HG02970 (cell line): ENCODE measurements around the gene GLCCI1.
"Not testable (repeated sequence)": the region's sequence is repeated elsewhere in the genome, so short reads cannot be mapped to it uniquely, and the experiment has no call there.

Source experiments
- ATAC-seq: cut with Tn5 transposase; IDR thresholded peaks from one replicate; pipeline ENCODE4 v1.9.1; 2021; ENCODE audit warnings: mild to moderate bottlenecking, moderate library complexity, moderate number of reproducible peaks; ENCODE audit not compliant: unreplicated experiment, low FRiP score

GLCCI1 gene

GRCh38 chr7:8042796-8043535, 74.4 kb downstream of the GLCCI1 start:
- ATAC-seq: no peak

GRCh38 chr7:8044761-8045430, 76.3 kb downstream of the GLCCI1 start:
- no peak for ATAC-seq

DNA sequence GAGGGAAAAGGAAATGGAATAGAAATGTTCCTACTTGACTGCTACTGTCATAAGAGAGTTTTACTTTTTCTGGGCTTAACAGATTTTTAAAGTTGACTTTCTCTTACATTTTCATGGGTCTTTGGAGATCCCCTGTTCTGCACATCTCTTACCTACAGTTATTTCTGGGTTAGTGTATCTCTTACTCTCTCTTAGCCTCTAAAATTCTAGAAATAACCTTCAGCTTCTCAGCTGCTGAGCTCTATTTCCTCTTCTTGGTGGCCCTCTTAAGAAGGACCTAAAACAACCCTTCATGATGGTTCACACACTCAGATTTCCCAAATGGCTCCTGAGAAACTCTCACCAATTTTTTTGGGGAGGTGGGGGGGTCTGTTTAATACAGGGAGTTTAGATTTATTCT, 79.5 kb downstream of the GLCCI1 start:
- not testable (repeated sequence) for ATAC-seq

DNA sequence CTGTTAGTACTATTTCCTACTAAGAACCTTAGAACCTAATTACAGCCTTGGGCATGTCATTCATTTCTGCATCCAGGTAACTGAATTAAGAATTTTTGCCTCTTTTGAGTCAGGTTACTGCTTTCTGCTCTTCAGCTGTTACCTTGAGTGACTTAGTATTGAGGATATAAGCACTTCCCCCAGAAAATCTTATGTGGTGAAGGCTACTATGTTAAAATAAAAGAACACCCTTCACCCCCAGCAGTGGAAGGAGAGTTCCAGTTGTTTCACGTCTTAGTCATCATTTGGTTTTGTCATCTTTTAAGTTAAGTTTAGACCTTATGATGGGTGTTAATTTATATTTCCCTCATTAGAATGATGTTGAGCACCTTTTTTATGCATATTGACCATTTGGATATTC, 82.8 kb downstream of the GLCCI1 start:
- no peak for ATAC-seq

DNA sequence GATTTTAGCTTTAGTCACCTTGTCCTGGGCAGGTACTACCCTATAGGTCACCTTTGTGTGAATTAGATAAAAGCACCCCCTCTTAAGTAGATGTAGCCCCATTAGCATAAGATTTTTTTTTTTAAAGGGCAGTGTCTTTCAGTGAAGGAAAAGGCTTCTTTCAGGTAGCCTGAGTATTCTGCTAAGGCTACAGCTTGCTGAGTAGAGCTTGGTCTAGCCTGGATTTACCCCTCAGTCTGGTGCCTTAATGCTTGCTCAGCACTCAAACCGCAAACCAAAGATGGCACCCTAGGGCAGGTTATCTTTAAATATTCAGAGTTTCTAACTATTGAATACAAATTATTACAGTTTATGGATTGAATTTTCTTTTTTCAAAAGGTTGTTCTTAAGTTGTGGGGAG, 83.4 kb downstream of the GLCCI1 start:
- ATAC-seq: no peak

DNA sequence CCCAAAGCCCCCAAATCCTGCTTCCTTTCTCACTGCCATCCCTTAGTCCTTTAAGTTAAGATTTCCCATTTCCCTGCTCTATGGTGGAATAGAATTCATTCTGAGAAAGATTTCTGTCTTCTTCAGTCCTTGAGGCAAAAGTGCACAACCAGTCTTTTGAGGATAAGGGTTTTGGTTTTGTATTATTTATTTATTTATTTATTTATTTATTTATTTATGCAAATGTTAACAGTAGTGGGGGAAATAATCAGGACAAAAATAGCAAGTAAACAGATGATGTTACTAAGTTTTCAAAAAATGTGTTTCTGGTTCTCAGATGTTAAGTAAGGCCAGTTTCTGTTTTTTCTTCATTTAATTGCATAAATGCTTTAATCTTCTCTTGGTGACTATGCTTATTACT, 84.2 kb downstream of the GLCCI1 start:
- ATAC-seq: no peak

GRCh38 chr7:8056439-8056838, 87.8 kb downstream of the GLCCI1 start:
- no peak for ATAC-seq

GRCh38 chr7:8057566-8057965, 89.0 kb downstream of the GLCCI1 start:
- no peak for ATAC-seq

DNA sequence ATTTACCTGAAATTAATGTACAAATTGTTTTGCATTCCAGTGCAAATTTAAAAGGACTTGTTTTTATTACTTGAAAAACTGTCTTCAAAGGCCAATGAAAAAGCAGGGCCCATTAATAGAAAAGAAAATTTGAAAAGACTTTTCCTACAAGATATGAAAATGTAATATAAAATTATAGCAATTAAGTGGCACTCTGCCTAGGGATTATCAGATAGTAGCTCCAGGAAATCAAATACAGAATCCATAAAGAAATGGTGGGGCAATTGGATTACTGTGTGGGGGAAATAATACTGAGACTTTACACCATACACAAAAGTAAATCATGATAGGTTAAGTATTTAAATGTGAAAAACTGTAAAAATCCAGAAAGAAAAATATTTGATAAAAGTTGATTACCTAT, 89.7 kb downstream of the GLCCI1 start:
- ATAC-seq: no peak

- no peak for ATAC-seq
Measured at GRCh38 chr7:8058852-8059251, 90.3 kb downstream of the GLCCI1 start.

DNA sequence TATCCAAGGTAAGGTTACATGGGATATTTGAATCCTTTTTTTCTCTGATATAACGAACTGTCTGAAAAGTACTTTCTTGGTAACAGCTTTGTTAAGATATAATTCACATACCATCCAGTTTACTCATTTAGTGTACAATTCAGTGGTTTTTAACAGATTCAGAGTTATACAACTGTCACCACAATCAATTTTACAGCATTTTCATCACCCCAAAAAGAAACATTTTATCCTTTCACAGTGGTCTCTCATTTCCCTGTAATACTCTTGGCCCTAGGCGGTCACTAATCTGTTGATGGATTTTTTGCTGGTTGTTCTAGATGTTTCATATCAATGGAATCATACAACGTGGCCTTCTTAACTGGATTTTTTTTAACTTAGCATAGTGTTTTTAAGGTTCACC, 91.6 kb downstream of the GLCCI1 start:
- no peak for ATAC-seq

GRCh38 chr7:8063300-8063699, 94.7 kb downstream of the GLCCI1 start:
- not testable (repeated sequence) for ATAC-seq

- ATAC-seq: no peak
Measured at GRCh38 chr7:8063706-8064297, 95.2 kb downstream of the GLCCI1 start.

GRCh38 chr7:8064828-8065227, 96.2 kb downstream of the GLCCI1 start:
- ATAC-seq: no peak

DNA sequence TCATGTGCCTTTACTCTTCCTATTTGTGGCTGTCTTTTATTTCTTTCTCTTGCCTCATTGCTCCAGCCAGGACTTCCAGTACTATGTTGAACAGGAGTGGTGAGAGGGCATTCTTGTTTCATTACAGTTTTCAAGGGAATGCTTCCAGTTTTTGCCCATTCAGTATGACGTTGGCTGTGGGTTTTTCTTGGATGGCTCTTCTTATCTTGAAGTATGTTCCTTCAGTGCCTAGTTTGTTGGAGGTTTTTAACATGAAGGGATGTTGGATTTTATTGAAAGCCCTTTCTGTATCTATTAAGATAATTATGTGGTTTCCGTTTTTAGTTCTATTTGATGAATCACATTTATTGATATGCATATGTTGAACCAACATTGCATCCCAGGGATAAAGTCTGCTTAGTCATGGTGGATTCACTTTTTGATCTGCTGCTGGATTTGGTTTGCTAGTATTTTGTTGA, 96.8 kb downstream of the GLCCI1 start:
- no peak for ATAC-seq

- ATAC-seq: no peak
Measured at GRCh38 chr7:8068892-8069686, 100.5 kb downstream of the GLCCI1 start.

DNA sequence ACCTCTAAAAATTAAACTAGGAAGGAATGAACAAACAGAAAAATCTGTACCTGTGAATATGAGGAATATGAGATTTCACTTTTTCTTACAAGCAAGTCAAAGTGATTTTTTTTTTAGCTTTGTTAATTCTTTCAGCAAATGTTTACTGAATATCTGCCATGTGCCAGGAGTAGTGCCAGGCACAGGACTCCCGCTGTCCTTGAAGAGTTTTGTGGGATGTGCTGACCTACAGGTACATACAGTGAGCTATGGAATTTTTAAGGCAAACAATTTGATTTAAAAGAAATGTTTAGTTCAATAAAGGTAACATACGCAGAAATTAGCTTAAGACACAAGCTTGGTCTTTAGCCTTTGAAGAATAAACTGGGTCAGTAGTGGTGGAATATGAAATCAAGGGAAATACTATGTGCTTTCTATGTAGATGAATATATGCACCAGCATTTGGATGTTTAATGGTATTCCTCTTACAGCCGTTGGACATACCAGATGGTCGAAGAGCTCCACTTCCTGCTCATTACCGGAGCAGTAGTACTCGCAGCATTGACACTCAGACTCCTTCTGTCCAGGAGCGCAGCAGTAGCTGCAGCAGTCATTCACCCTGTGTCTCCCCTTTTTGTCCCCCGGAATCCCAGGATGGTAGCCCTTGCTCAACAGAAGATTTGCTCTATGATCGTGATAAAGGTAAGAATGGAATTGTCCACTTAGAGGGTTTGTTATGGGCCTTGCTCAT, 102.0 kb downstream of the GLCCI1 start:
- no peak for ATAC-seq

DNA sequence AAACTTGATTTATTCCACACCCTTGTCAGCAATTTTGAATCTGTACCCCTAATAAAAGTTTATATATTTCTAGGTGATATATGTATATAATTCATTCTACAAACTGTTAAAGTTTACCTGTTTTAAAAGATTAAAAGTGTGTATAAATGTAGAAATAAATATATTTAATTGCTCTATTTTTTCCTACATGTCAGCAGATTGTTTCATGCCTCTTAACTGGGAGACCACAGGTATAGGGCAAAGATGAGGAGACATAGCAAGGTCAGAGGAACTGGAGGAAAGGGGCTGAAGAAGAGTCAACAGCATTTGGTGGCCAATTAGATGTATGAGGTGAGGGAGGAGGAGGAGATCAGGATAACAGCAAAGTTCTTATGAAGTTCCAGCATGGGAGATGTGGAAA, 109.8 kb downstream of the GLCCI1 start:
- no peak for ATAC-seq

DNA sequence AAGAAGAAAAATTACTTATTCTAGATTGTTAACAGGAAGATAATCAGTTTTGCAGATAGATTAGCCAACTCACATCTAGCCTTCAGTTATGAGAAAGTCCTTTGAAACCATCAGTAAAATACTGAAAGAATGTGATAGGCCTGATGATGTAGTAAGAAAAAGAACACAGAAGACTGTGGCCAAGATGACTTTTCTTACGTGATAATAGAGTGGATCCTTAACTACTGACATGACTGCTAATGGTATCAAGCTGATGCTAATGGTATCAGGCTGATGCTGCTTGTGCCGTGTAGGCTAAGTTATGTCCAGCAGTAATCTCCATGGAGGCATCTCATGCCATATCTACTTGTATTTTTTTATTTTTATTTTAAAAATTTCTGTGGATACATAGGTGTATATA, 114.2 kb downstream of the GLCCI1 start:
- ATAC-seq: no peak

- ATAC-seq: no peak
Measured at GRCh38 chr7:8084836-8085235, 116.2 kb downstream of the GLCCI1 start.
